ENCODE measurements around the gene MRPL50.

DNA sequence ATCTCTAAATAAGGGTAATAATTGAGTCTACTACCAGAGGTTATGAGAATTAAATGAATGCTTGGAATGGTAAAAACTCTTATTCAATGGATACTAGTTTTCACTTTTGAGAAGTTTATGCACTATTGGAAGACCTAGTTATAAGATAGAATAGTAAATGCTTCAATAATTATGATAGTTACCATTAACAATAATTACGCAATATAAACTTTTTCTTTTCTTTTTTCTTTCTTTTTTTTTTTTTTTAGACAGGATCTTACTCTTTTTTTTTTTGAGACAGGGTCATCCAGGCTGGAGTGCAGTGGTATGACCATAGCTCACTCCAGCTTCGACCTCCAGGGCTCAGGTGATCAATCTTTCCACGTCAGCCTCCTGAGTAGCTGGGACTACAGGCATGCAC, 30.5 kb upstream of the MRPL50 start:
- TF ChIP-seq, protein P1, sequence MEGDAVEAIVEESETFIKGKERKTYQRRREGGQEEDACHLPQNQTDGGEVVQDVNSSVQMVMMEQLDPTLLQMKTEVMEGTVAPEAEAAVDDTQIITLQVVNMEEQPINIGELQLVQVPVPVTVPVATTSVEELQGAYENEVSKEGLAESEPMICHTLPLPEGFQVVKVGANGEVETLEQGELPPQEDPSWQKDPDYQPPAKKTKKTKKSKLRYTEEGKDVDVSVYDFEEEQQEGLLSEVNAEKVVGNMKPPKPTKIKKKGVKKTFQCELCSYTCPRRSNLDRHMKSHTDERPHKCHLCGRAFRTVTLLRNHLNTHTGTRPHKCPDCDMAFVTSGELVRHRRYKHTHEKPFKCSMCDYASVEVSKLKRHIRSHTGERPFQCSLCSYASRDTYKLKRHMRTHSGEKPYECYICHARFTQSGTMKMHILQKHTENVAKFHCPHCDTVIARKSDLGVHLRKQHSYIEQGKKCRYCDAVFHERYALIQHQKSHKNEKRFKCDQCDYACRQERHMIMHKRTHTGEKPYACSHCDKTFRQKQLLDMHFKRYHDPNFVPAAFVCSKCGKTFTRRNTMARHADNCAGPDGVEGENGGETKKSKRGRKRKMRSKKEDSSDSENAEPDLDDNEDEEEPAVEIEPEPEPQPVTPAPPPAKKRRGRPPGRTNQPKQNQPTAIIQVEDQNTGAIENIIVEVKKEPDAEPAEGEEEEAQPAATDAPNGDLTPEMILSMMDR (IDR thresholded peaks at IDR 0.05; ENCODE audit: low read length): no peak
- no peak for TF ChIP-seq EZH2 (optimal IDR thresholded peaks at IDR 0.05; ENCODE audit: low read depth, low read length)
- no peak for TF ChIP-seq EZH2phosphoT487 (IDR thresholded peaks at IDR 0.05; ENCODE audit: low read length)
